GM12878 (cell line): ENCODE measurements around the gene UNC119B. TPM values are rescaled to one million over a fixed set of nuclear protein-coding genes. Genes with fewer than 3 reads are reported as not detected.
A peak's percentile ranks its signal among the peaks of the same experiment; 100 is the strongest.

Source experiments
- E4F1 ChIP-seq: fragments of 450-650 bp; IDR thresholded peaks from 2 replicates; pipeline ENCODE4 v1.6.1; 2018; ENCODE audit warnings: borderline replicate concordance, mild to moderate bottlenecking; ENCODE audit not compliant: partially characterized antibody
- NR2C1 ChIP-seq: fragments of 450-650 bp; IDR thresholded peaks from 2 replicates; pipeline ENCODE4 v1.6.1; 2017; ENCODE audit warnings: antibody characterized with exemption, mild to moderate bottlenecking, moderate library complexity
- TAF1 ChIP-seq: IDR thresholded peaks from 2 replicates; pipeline ENCODE4 v1.6.1; 2011; ENCODE audit warnings: mild to moderate bottlenecking, low read depth, low read length, borderline replicate concordance
- ZBTB4 ChIP-seq: fragments of 450-650 bp; formaldehyde crosslinking; IDR thresholded peaks from 2 replicates; pipeline ENCODE4 v1.4.0; 2022; ENCODE audit warnings: mild to moderate bottlenecking, moderate library complexity
- ZNF687 ChIP-seq: fragments of 450-650 bp; IDR thresholded peaks from 2 replicates; pipeline ENCODE4 v1.6.1; 2017; ENCODE audit warnings: mild to moderate bottlenecking, moderate library complexity
- polyA plus RNA-seq, 11 experiments: library from polyadenylated mRNA; depleted of rRNA in 4 of 11; unstranded in 6 of 11; stranded (reverse) in 5 of 11; fragments of >200 nt; fragmentation: Nextera tagmentation in 4 of 11; fragmentation: Illumina TruSeq in 1 of 11; extraction: Ambion mirVana in 4 of 11; extraction: Trizol in 1 of 11; gene quantifications; 1 replicate in 1 of 11; 2 replicates in 10 of 11; pipeline versions ENCODE4 v1.2.1 to v1.2.3, GENCODE V29; 2011 to 2016; ENCODE audit warnings: inconsistent platforms in 2 of 11, missing spikeins in 2 of 11, low read depth in 1 of 11
- total RNA-seq, 4 experiments: library from RNA; depleted of rRNA in 3 of 4; stranded (reverse); fragments of >200 nt in 3 of 4; fragmentation: Illumina TruSeq in 1 of 4; extraction: Trizol in 1 of 4; gene quantifications; 2 replicates each; pipeline versions ENCODE4 v1.2.1 to v1.2.3, GENCODE V29; 2013 to 2021

UNC119B gene
- total and polyA plus RNA-seq, 10 of the 15 experiments (the other 5 are each of a cell fraction or from before 2014, with no cell fraction given): 4.3 to 31.5 (median 10.5) TPM

GRCh38 chr12:120710805-120711296, 593 bp downstream of the UNC119B start (continued):
- TF ChIP-seq ZBTB4 (CRISPR knock-in tag): no peak
- TF ChIP-seq ZNF687: 0 out of 2 replicates have a peak, but pooled peaks have one; percentile 6
- no peak for TF ChIP-seq TAF1
- no peak for TF ChIP-seq E4F1
- TF ChIP-seq NR2C1: no peak
